GM12878 (cell line): ENCODE data around the gene ANKRD44. TPM values are rescaled to one million over a fixed set of nuclear protein-coding genes. Genes with fewer than 3 reads are reported as not detected.

Experiments used
- ATAC-seq: fragments of 200-7000 bp; cut with Tn5 transposase; 3 replicates; pipeline ENCODE4 v1.9.1; 2020; ENCODE audit warnings: mild to moderate bottlenecking, moderate library complexity
- BruUV-seq: library from RNA; stranded (reverse); fragments of 400-500 nt; replicated peaks from 2 replicates; lab custom pipeline; 2021; lab: Mats Ljungman, UMichigan
- CTCF ChIA-PET: fragments of 300-600 bp; sonication (Branson Sonifier 250); formaldehyde crosslinking; extraction: SDS; loops from one replicate; lab custom pipeline; 2021; ENCODE audit warnings: inconsistent platforms; lab: Yijun Ruan, JAX
- POLR2A ChIA-PET: fragments of 350-600 bp; formaldehyde crosslinking; extraction: SDS; loops from one replicate; lab custom pipeline; 2021; ENCODE audit warnings: inconsistent platforms; lab: Charles Lee
- RAD21 ChIA-PET: fragments of 300-600 bp; sonication (Branson Sonifier 250); formaldehyde crosslinking; loops from one replicate; lab custom pipeline; 2023; ENCODE audit warnings: antibody characterized with exemption; ENCODE audit not compliant: unreplicated experiment; lab: Charles Lee
- SMC1A ChIA-PET: fragments of 300-600 bp; sonication (Branson Sonifier 250); formaldehyde crosslinking; loops from one replicate; lab custom pipeline; 2023; ENCODE audit not compliant: unreplicated experiment, uncharacterized antibody; lab: Charles Lee
- DNase-seq: peaks from one replicate; pipeline ENCODE4 v3.0.0-alpha.2; 2011; ENCODE audit warnings: low read depth, low spot score
- FAIRE-seq: peaks from 3 replicates; lab custom pipeline; 2011; peaks lifted over from hg19 to GRCh38; lab: Jason Lieb, UNC
- H2AFZ ChIP-seq: 2 replicates; pipeline ENCODE4 v1.6.0; 2011; ENCODE audit warnings: low read depth, low read length, control low read depth; ENCODE audit not compliant: control insufficient read depth
- H3K27ac ChIP-seq: 2 replicates; pipeline ENCODE4 v1.5.1; 2011; ENCODE audit warnings: control low read depth; ENCODE audit not compliant: control insufficient read depth, insufficient read depth
- H3K27me3 ChIP-seq, 2 experiments: replicated peaks in 1 of 2; 2 replicates each; pipeline versions ENCODE4 v1.6.0 to v1.6.1; 2011; ENCODE audit warnings: low read length in 1 of 2; ENCODE audit not compliant: control insufficient read depth in 2 of 2, insufficient read depth in 2 of 2
- H3K36me3 ChIP-seq, 2 experiments: 2 replicates each; pipeline ENCODE4 v1.5.1; 2011; ENCODE audit warnings: low read length in 1 of 2; ENCODE audit not compliant: control insufficient read depth in 2 of 2, insufficient read depth in 2 of 2
- H3K4me1 ChIP-seq: 2 replicates; pipeline ENCODE4 v1.6.1; 2011; ENCODE audit warnings: mild to moderate bottlenecking, low read length, moderate library complexity, mixed read lengths; ENCODE audit not compliant: control insufficient read depth, insufficient read depth
- H3K4me2 ChIP-seq: 2 replicates; pipeline ENCODE4 v1.6.0; 2011; ENCODE audit warnings: control low read depth; ENCODE audit not compliant: control insufficient read depth, insufficient read depth
- H3K4me3 ChIP-seq: fragments of 200-600 bp; sonication (generic); 2 replicates; pipeline ENCODE4 v1.5.1; 2016
- H3K79me2 ChIP-seq: 2 replicates; pipeline ENCODE4 v1.6.0; 2011; ENCODE audit warnings: low read length; ENCODE audit not compliant: control insufficient read depth, insufficient read depth
- H3K9ac ChIP-seq: 2 replicates; pipeline ENCODE4 v1.8.0; 2011; ENCODE audit warnings: low read length, control low read depth, mixed read lengths; ENCODE audit not compliant: control insufficient read depth, insufficient read depth
- H3K9me3 ChIP-seq: replicated peaks from 3 replicates; pipeline ENCODE4 v1.5.1; 2011; ENCODE audit warnings: mild to moderate bottlenecking, low read length; ENCODE audit not compliant: control insufficient read depth, insufficient read depth
- H4K20me1 ChIP-seq: 2 replicates; pipeline ENCODE4 v1.6.0; 2011; ENCODE audit not compliant: control insufficient read depth, insufficient read depth
- BCL3 ChIP-seq: IDR thresholded peaks from 2 replicates; pipeline ENCODE4 v1.6.1; 2011; ENCODE audit warnings: borderline replicate concordance, low read depth, mild to moderate bottlenecking, moderate library complexity, low read length; ENCODE audit not compliant: insufficient read depth, poor library complexity, severe bottlenecking
- CBX3 ChIP-seq: fragments of 200-600 bp; sonication (generic); IDR thresholded peaks from 2 replicates; pipeline ENCODE4 v1.6.1; 2016; ENCODE audit warnings: low read depth, borderline replicate concordance
- CREM ChIP-seq: IDR thresholded peaks from 2 replicates; pipeline ENCODE4 v1.6.1; 2014; ENCODE audit warnings: antibody characterized with exemption, low read depth
- CUX1 ChIP-seq: IDR thresholded peaks from 2 replicates; pipeline ENCODE4 v1.6.1; 2012; ENCODE audit warnings: improper control_type of control experiment, low read depth, low read length; ENCODE audit not compliant: insufficient replicate concordance
- ETV6 ChIP-seq, 2 experiments: fragments of 450-650 bp in 1 of 2; IDR thresholded peaks in 1 of 2; conservative IDR thresholded peaks in 1 of 2; 2 replicates each; pipeline ENCODE4 v1.6.1; 2014; ENCODE audit warnings: antibody characterized with exemption in 1 of 2, borderline replicate concordance in 1 of 2, low read depth in 1 of 2, mild to moderate bottlenecking in 1 of 2, moderate library complexity in 1 of 2
- IRF3 ChIP-seq: fragments of 450-650 bp; IDR thresholded peaks from 2 replicates; pipeline ENCODE4 v1.6.1; 2014; ENCODE audit warnings: mild to moderate bottlenecking
- KAT2A ChIP-seq: conservative IDR thresholded peaks from 2 replicates; pipeline ENCODE4 v1.6.1; 2011; ENCODE audit warnings: low read depth, low read length; ENCODE audit not compliant: control insufficient read depth
- MYC ChIP-seq: IDR thresholded peaks from 2 replicates; pipeline ENCODE4 v1.6.1; 2011; ENCODE audit warnings: mild to moderate bottlenecking, low read length, moderate library complexity, inconsistent platforms; ENCODE audit not compliant: insufficient read depth, insufficient replicate concordance, insufficient read length, severe bottlenecking
- NFXL1 ChIP-seq: fragments of 450-650 bp; IDR thresholded peaks from 2 replicates; pipeline ENCODE4 v1.6.1; 2017; ENCODE audit warnings: antibody characterized with exemption, mild to moderate bottlenecking, borderline replicate concordance
- PAX5 ChIP-seq: IDR thresholded peaks from 2 replicates; pipeline ENCODE4 v1.6.1; 2011; ENCODE audit warnings: low read depth, low read length, borderline replicate concordance
- RBBP5 ChIP-seq: fragments of 200-600 bp; sonication (generic); conservative IDR thresholded peaks from 2 replicates; pipeline ENCODE4 v1.6.1; 2016
- SIN3A ChIP-seq: IDR thresholded peaks from 2 replicates; pipeline ENCODE4 v1.6.1; 2012; ENCODE audit warnings: low read depth, low read length, improper control_type of control experiment
- SMC3 ChIP-seq: IDR thresholded peaks from 2 replicates; pipeline ENCODE4 v1.6.1; 2011; ENCODE audit warnings: low read length, improper control_type of control experiment, borderline replicate concordance
- SREBF1 ChIP-seq: IDR thresholded peaks from 2 replicates; pipeline ENCODE4 v1.6.1; 2012; ENCODE audit warnings: mild to moderate bottlenecking, low read length
- ZNF24 ChIP-seq: fragments of 450-650 bp; IDR thresholded peaks from 2 replicates; pipeline ENCODE4 v1.6.1; 2017; ENCODE audit warnings: antibody characterized with exemption, mild to moderate bottlenecking
- WGBS: methylation state at CpG from one replicate; pipeline ENCODE4 v1.1.6; 2016; ENCODE audit warnings: low lambda C conversion rate; ENCODE audit not compliant: insufficient replicate concordance, insufficient coverage; ENCODE audit errors: missing lambda C conversion rate; 5-methylcytosine and 5-hydroxymethylcytosine counted together
- in situ Hi-C: fragments of 300-500 bp; cut with MboI; formaldehyde crosslinking; loops from 9 replicates; pipeline ENCODE4 v1.14.3; 2018; ENCODE audit warnings: mixed read lengths
- intact Hi-C: fragments of 100-400 bp; cut with micrococcal nuclease; formaldehyde crosslinking; loops from one replicate; pipeline ENCODE4 v1.14.2; 2022; ENCODE audit not compliant: unreplicated experiment
- polyA plus RNA-seq, 11 experiments: library from polyadenylated mRNA; depleted of rRNA in 4 of 11; unstranded in 6 of 11; stranded (reverse) in 5 of 11; fragments of >200 nt; fragmentation: Nextera tagmentation in 4 of 11; fragmentation: Illumina TruSeq in 1 of 11; extraction: Ambion mirVana in 4 of 11; extraction: Trizol in 1 of 11; gene quantifications; 1 replicate in 1 of 11; 2 replicates in 10 of 11; pipeline versions ENCODE4 v1.2.1 to v1.2.3, GENCODE V29; 2011 to 2016; ENCODE audit warnings: inconsistent platforms in 2 of 11, missing spikeins in 2 of 11, low read depth in 1 of 11
- total RNA-seq, 4 experiments: library from RNA; depleted of rRNA in 3 of 4; stranded (reverse); fragments of >200 nt in 3 of 4; fragmentation: Illumina TruSeq in 1 of 4; extraction: Trizol in 1 of 4; gene quantifications; 2 replicates each; pipeline versions ENCODE4 v1.2.1 to v1.2.3, GENCODE V29; 2013 to 2021

ANKRD44 gene
- total and polyA plus RNA-seq, 10 of the 15 experiments (the other 5 are each of a cell fraction or from before 2014, with no cell fraction given): 19.1 to 99.1 (median 59.6) TPM

- TF ChIP-seq CBX3: no peak
- no peak for TF ChIP-seq SREBF1
- TF ChIP-seq RBBP5: no peak
- no peak for TF ChIP-seq CREM
- TF ChIP-seq SMC3: no peak
- TF ChIP-seq ETV6 (conservative IDR thresholded peaks at IDR 0.05 in 1 of 2, IDR thresholded peaks at IDR 0.05 in 1 of 2; ENCODE audit: borderline replicate concordance in 1 of 2, low read depth in 1 of 2): no peak
- TF ChIP-seq, all 136 proteins: peak for 0
These were observed 231.2 kb downstream of the ANKRD44 start (continued) for GRCh38 chr2:197079414-197079813.

- H4K20me1 ChIP-seq: no peaks in the 10 kb centered on the region
- H3K27me3 ChIP-seq: no peaks in the 10 kb centered on the region
- RAD21 ChIA-PET: interaction anchor here (0.6 kb wide), 1 partner anchor 532 kb away, joined by 3 read pairs; no protein-coding TSS in a partner anchor
- TF ChIP-seq ZNF24: no peak
- TF ChIP-seq NFXL1: no peak
- no peak for TF ChIP-seq BCL3
- no peak for TF ChIP-seq KAT2A
- TF ChIP-seq PAX5: no peak
- no peak for TF ChIP-seq CUX1
- TF ChIP-seq IRF3: no peak
- TF ChIP-seq SIN3A: no peak
- TF ChIP-seq MYC: no peak
- TF ChIP-seq, all 136 proteins: peak for 0
- Histone ChIP-seq H3K79me2 (no peaks in the 10 kb centered on the region), H3K4me3 (no peak overlapping the region), H3K9me3 (no peaks in the 10 kb centered on the region; the same call in 2 of the 3 replicates), H3K9ac (no peak overlapping the region), H2AFZ (no peak overlapping the region), H3K36me3 (peaks cover 5 to 30% of the 10 kb centered on the region in 2 experiments), H3K4me2 (no peak overlapping the region), H3K4me1 (no peaks in the 10 kb centered on the region), H3K27ac (no peak overlapping the region)
- no peak for ATAC-seq
- FAIRE-seq: no peak
- CTCF ChIA-PET: interaction anchor here (1.7 kb wide), 1 partner anchor 35 kb away, joined by 4 read pairs; no protein-coding TSS in a partner anchor
- over 99% methylated on average over 4 of the region's 4 CpGs for WGBS
- no TSS peak for BruUV-seq
- intact Hi-C loops (no loop called here), in situ Hi-C loops (no loop called here)
- POLR2A ChIA-PET: no interaction called here
- DNase-seq: no peak
- SMC1A ChIA-PET: interaction anchor here (0.7 kb wide), 1 partner anchor 36 kb away, joined by 3 read pairs; no protein-coding TSS in a partner anchor
These were observed 232.0 kb downstream of the ANKRD44 start for GRCh38 chr2:197078535-197078934.
